Panc1 (cell line): ENCODE results near the gene DCUN1D3. TPM values are rescaled to one million over a fixed set of nuclear protein-coding genes. Genes with fewer than 3 reads are reported as not detected.

ENCODE experiments used
- ATAC-seq: fragments of 200-7000 bp; cut with Tn5 transposase; 2 replicates; pipeline ENCODE4 v1.9.1; 2020; ENCODE audit warnings: mild to moderate bottlenecking, moderate library complexity
- BruUV-seq: library from RNA; stranded (reverse); fragments of 400-500 nt; replicated peaks from 2 replicates; lab custom pipeline; 2021; lab: Mats Ljungman, UMichigan
- CTCF ChIA-PET: fragments of 300-600 bp; sonication (Branson Sonifier 250); formaldehyde crosslinking; loops from one replicate; lab custom pipeline; 2022; ENCODE audit warnings: antibody characterized with exemption; lab: Charles Lee
- POLR2A ChIA-PET: fragments of 300-600 bp; sonication (Branson Sonifier 250); formaldehyde crosslinking; loops from one replicate; lab custom pipeline; 2022; ENCODE audit warnings: antibody characterized with exemption; lab: Charles Lee
- DNase-seq: peaks from one replicate; pipeline ENCODE4 v3.0.0-alpha.2; 2010; ENCODE audit warnings: low read depth, low spot score
- H3K27ac ChIP-seq: 2 replicates; pipeline ENCODE4 v1.5.1; 2011; ENCODE audit warnings: mild to moderate bottlenecking, low read length, inconsistent platforms
- H3K27me3 ChIP-seq: fragments of 200-500 bp; sonication (Bioruptor generic); 2 replicates; pipeline ENCODE4 v1.6.0; 2014; ENCODE audit warnings: low read length, inconsistent platforms; ENCODE audit not compliant: control insufficient read depth, insufficient read depth
- H3K36me3 ChIP-seq: fragments of 200-500 bp; sonication (Bioruptor generic); 2 replicates; pipeline ENCODE4 v1.5.1; 2014; ENCODE audit warnings: inconsistent platforms, mild to moderate bottlenecking, low read length, moderate library complexity; ENCODE audit not compliant: control insufficient read depth, insufficient read depth
- H3K4me1 ChIP-seq: 2 replicates; pipeline ENCODE4 v1.5.1; 2011; ENCODE audit warnings: inconsistent platforms, mild to moderate bottlenecking, low read length, moderate library complexity; ENCODE audit not compliant: control insufficient read depth, insufficient read depth
- H3K4me3 ChIP-seq, 2 experiments: 2 replicates each; pipeline ENCODE4 v1.5.1; 2011 to 2012; ENCODE audit warnings: low read depth in 2 of 2, low read length in 2 of 2, mild to moderate bottlenecking in 2 of 2, inconsistent platforms in 1 of 2, moderate library complexity in 1 of 2
- H3K9me3 ChIP-seq: fragments of 200-500 bp; sonication (Bioruptor generic); 2 replicates; pipeline ENCODE4 v1.5.1; 2014; ENCODE audit warnings: low read depth, mild to moderate bottlenecking, inconsistent platforms, low read length, moderate library complexity; ENCODE audit not compliant: control insufficient read depth, insufficient read depth
- CTCF ChIP-seq: fragments of 450-650 bp; IDR thresholded peaks from 2 replicates; pipeline ENCODE4 v1.5.1; 2017; ENCODE audit warnings: mild to moderate bottlenecking
- POLR2AphosphoS5 ChIP-seq: IDR thresholded peaks from 2 replicates; pipeline ENCODE4 v1.6.1; 2012; ENCODE audit warnings: mild to moderate bottlenecking, low read depth, low read length, moderate library complexity
- REST ChIP-seq, 2 experiments: IDR thresholded peaks; 2 replicates each; pipeline ENCODE4 v1.6.1; 2011 to 2012; ENCODE audit warnings: low read depth in 2 of 2, control low read depth in 1 of 2, low read length in 1 of 2, mild to moderate bottlenecking in 1 of 2, moderate library complexity in 1 of 2; ENCODE audit not compliant: insufficient read depth in 1 of 2
- SIN3A ChIP-seq: IDR thresholded peaks from 2 replicates; pipeline ENCODE4 v1.6.1; 2012; ENCODE audit warnings: low read depth, mild to moderate bottlenecking, low read length, moderate library complexity, borderline replicate concordance; ENCODE audit not compliant: insufficient read depth
- TCF7L2 ChIP-seq: IDR thresholded peaks from 2 replicates; pipeline ENCODE4 v1.6.1; 2011; ENCODE audit warnings: mild to moderate bottlenecking, low read depth, low read length, inconsistent platforms
- in situ Hi-C: cut with HindIII; loops from 2 replicates; pipeline ENCODE4 v1.10.0; 2016; ENCODE audit warnings: low sequenced_read_pairs, low pct_unique_long_range_greater_than_20kb
- intact Hi-C: fragments of 100-400 bp; cut with micrococcal nuclease; formaldehyde crosslinking; loops from one replicate; pipeline ENCODE4 v1.10.0; 2022; ENCODE audit not compliant: unreplicated experiment
- total RNA-seq: library from RNA; stranded (reverse); gene quantifications from one replicate; pipeline ENCODE4 v1.2.1, GENCODE V29; 2021; ENCODE audit not compliant: unreplicated experiment

Gene DCUN1D3
- total RNA-seq, 1 experiment from 2014 or later = 23.5 TPM

GRCh38 chr16:20871941-20872815 is 28.0 kb downstream of the DCUN1D3 start:
- TF ChIP-seq REST (IDR thresholded peaks at IDR 0.05; ENCODE audit: insufficient read depth in 1 of 2, low read depth in 2 of 2, low read length in 1 of 2) (no peak), SIN3A (no peak), TCF7L2 (no peak), CTCF (no peak), POLR2AphosphoS5 (no peak)
- Histone ChIP-seq H3K4me1 (peaks cover 14% of the 10 kb centered on the region; the same call in 1 of the 2 replicates), H3K9me3 (no peaks in the 10 kb centered on the region), H3K4me3 (no peak overlapping the region), H3K27ac (no peak overlapping the region), H3K27me3 (no peaks in the 10 kb centered on the region), H3K36me3 (no peaks in the 10 kb centered on the region)
- intact Hi-C loops (no loop called here), in situ Hi-C loops (no loop called here)
- DNase-seq (no peak), ATAC-seq (no peak)
- BruUV-seq = no TSS peak
- CTCF ChIA-PET = no interaction called here
- POLR2A ChIA-PET = no interaction called here

- ChIA-PET POLR2A (interaction anchor here (0.6 kb wide), 1 partner anchor 11 kb away, joined by 10 read pairs; no protein-coding TSS in a partner anchor), CTCF (no interaction called here)
- no TSS peak for BruUV-seq
- Histone ChIP-seq H3K9me3 (no peaks in the 10 kb centered on the region), H3K27me3 (no peaks in the 10 kb centered on the region), H3K36me3 (no peaks in the 10 kb centered on the region), H3K4me3 (no peak overlapping the region), H3K4me1 (peaks cover 20% of the 10 kb centered on the region), H3K27ac (no peak overlapping the region)
- ATAC-seq (no peak), DNase-seq (no peak)
- intact Hi-C loops (no loop called here), in situ Hi-C loops (no loop called here)
- TF ChIP-seq REST (IDR thresholded peaks at IDR 0.05; ENCODE audit: insufficient read depth in 1 of 2, low read depth in 2 of 2, low read length in 1 of 2) = no peak
- no peak for TF ChIP-seq CTCF
- no peak for TF ChIP-seq TCF7L2
- no peak for TF ChIP-seq POLR2AphosphoS5
- TF ChIP-seq SIN3A = no peak
These were observed 28.9 kb downstream of the DCUN1D3 start for GRCh38 chr16:20871258-20871657.
